ENCODE results near the gene NAB2.

NAB2 gene

DNA sequence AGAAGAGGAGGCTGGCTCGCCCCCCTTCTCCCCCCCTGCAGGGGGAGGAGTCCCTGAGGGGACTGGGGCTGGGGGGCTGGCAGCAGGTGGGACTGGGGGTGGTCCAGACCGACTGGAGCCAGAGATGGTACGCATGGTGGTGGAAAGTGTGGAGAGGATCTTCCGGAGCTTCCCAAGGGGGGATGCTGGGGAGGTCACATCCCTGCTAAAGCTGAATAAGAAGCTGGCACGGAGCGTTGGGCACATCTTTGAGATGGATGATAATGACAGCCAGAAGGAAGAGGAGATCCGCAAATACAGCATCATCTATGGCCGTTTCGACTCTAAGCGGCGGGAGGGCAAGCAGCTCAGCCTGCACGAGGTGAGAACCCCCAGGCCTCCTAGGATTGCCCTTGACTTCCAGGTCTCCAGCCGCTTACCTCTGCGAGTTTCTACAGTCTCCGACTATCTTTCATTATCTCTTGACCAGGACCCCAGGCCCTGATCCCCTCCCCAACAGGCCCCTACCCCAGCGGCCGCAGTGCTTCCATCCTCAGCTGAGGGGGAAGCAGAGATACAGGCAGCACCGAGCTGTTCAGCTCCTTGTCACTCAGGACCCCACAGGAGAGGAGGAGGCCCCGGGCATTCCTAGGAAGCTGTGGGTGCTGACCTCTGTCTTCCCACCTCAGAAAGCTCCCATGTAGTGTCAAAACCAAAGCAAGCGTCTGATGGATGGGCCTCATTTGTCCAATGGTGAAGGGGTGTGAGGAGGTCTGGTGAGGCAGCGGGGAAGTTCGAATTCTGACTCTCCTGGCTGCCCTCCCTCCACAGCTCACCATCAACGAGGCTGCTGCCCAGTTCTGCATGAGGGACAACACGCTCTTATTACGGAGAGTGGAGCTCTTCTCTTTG is 3.0 kb downstream of the NAB2 start:
- Histone ChIP-seq H4K20me1 (ENCODE audit: insufficient read depth, low read length) (no peaks in the 10 kb centered on the region), H3K9me3 (ENCODE audit: low read length) (no peaks in the 10 kb centered on the region), H3F3A (ENCODE audit: insufficient read depth, low read length) (0 out of 2 replicates have a peak, but pooled peaks cover 6% of the 10 kb centered on the region), H2AFZ (ENCODE audit: low read length) (no peak overlapping the region), H3K4me2 (ENCODE audit: low read length) (no peak overlapping the region), H3K27me3 (ENCODE audit: insufficient read depth, low read length) (no peaks in the 10 kb centered on the region), H3K4me3 (ENCODE audit: low read depth, low read length, poor library complexity, severe bottlenecking) (no peak overlapping the region), H3K9me2 (ENCODE audit: low read depth, low read length) (no peaks in the 10 kb centered on the region), H3K36me3 (ENCODE audit: insufficient read depth, low read length) (peaks cover 23% of the 10 kb centered on the region; the same call in 1 of the 2 replicates), H3K4me1 (ENCODE audit: insufficient read depth, low read length, severe bottlenecking) (peaks cover 34% of the 10 kb centered on the region), H3K79me2 (ENCODE audit: insufficient read depth, low read length) (no peaks in the 10 kb centered on the region), H3K9ac (ENCODE audit: low read length) (no peak overlapping the region), H3K27ac (ENCODE audit: low read depth, low read length, poor library complexity, severe bottlenecking) (no peak overlapping the region)
- TF ChIP-seq, protein P1, sequence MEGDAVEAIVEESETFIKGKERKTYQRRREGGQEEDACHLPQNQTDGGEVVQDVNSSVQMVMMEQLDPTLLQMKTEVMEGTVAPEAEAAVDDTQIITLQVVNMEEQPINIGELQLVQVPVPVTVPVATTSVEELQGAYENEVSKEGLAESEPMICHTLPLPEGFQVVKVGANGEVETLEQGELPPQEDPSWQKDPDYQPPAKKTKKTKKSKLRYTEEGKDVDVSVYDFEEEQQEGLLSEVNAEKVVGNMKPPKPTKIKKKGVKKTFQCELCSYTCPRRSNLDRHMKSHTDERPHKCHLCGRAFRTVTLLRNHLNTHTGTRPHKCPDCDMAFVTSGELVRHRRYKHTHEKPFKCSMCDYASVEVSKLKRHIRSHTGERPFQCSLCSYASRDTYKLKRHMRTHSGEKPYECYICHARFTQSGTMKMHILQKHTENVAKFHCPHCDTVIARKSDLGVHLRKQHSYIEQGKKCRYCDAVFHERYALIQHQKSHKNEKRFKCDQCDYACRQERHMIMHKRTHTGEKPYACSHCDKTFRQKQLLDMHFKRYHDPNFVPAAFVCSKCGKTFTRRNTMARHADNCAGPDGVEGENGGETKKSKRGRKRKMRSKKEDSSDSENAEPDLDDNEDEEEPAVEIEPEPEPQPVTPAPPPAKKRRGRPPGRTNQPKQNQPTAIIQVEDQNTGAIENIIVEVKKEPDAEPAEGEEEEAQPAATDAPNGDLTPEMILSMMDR (IDR thresholded peaks at IDR 0.05; ENCODE audit: low read length) = no peak
- TF ChIP-seq EZH2 (IDR thresholded peaks at IDR 0.05; ENCODE audit: borderline replicate concordance, low read length) = no peak

- TF ChIP-seq, protein P1 (IDR thresholded peaks at IDR 0.05; ENCODE audit: low read length) = no peak
- TF ChIP-seq EZH2 (IDR thresholded peaks at IDR 0.05; ENCODE audit: borderline replicate concordance, low read length) = no peak
- no peaks in the 10 kb centered on the region for H3K9me2 ChIP-seq (ENCODE audit: low read depth, low read length)
- no peaks in the 10 kb centered on the region for H4K20me1 ChIP-seq (ENCODE audit: insufficient read depth, low read length)
- H3K4me2 ChIP-seq (ENCODE audit: low read length) = no peak overlapping the region
- H3K27ac ChIP-seq (ENCODE audit: low read depth, low read length, poor library complexity, severe bottlenecking) = no peak overlapping the region
- no peaks in the 10 kb centered on the region for H3K79me2 ChIP-seq (ENCODE audit: insufficient read depth, low read length)
- peaks cover 29% of the 10 kb centered on the region; the same call in 1 of the 2 replicates for H3K36me3 ChIP-seq (ENCODE audit: insufficient read depth, low read length)
- H3K4me1 ChIP-seq (ENCODE audit: insufficient read depth, low read length, severe bottlenecking) = peaks cover 34% of the 10 kb centered on the region
- no peak overlapping the region for H3K9ac ChIP-seq (ENCODE audit: low read length)
- no peak overlapping the region for H3K4me3 ChIP-seq (ENCODE audit: low read depth, low read length, poor library complexity, severe bottlenecking)
- no peak overlapping the region for H2AFZ ChIP-seq (ENCODE audit: low read length)
- no peaks in the 10 kb centered on the region for H3K27me3 ChIP-seq (ENCODE audit: insufficient read depth, low read length)
- H3F3A ChIP-seq (ENCODE audit: insufficient read depth, low read length) = 0 out of 2 replicates have a peak, but pooled peaks cover 6% of the 10 kb centered on the region
- no peaks in the 10 kb centered on the region for H3K9me3 ChIP-seq (ENCODE audit: low read length)
Observed at GRCh38 chr12:57092529-57092862, 3.6 kb downstream of the NAB2 start.

DNA sequence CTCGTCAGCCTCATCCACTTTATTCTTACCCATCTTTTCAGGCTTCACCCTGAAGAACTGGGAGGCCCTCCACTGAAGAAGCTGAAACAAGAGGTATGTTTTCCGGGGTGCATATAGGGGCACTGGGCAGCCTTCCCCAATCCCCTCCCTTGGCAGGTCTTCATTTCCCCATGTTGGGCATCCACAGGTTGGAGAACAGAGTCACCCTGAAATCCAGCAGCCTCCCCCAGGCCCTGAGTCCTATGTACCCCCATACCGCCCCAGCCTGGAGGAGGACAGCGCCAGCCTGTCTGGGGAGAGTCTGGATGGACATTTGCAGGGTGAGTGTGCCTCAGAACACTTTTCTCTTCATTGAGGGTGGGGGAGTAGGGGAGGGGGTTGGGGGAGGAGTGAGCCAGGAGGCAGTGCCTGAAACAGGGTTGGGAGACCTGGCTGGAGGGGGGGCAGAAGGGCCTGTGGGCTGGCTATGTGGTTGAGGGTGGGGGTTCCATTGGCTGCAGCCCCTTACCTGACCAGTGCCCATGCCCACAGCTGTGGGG is 4.0 kb downstream of the NAB2 start:
- peaks cover 33% of the 10 kb centered on the region; the same call in 1 of the 2 replicates for H3K36me3 ChIP-seq (ENCODE audit: insufficient read depth, low read length)
- no peaks in the 10 kb centered on the region for H3K79me2 ChIP-seq (ENCODE audit: insufficient read depth, low read length)
- 0 out of 2 replicates have a peak, but pooled peaks cover 5% of the 10 kb centered on the region for H3F3A ChIP-seq (ENCODE audit: insufficient read depth, low read length)
- H3K27me3 ChIP-seq (ENCODE audit: insufficient read depth, low read length) = no peaks in the 10 kb centered on the region
- no peak overlapping the region for H3K4me3 ChIP-seq (ENCODE audit: low read depth, low read length, poor library complexity, severe bottlenecking)
- H3K4me2 ChIP-seq (ENCODE audit: low read length) = no peak overlapping the region
- no peak overlapping the region for H3K9ac ChIP-seq (ENCODE audit: low read length)
- H3K27ac ChIP-seq (ENCODE audit: low read depth, low read length, poor library complexity, severe bottlenecking) = no peak overlapping the region
- no peak overlapping the region for H2AFZ ChIP-seq (ENCODE audit: low read length)
- no peaks in the 10 kb centered on the region for H4K20me1 ChIP-seq (ENCODE audit: insufficient read depth, low read length)
- H3K9me3 ChIP-seq (ENCODE audit: low read length) = no peaks in the 10 kb centered on the region
- no peaks in the 10 kb centered on the region for H3K9me2 ChIP-seq (ENCODE audit: low read depth, low read length)
- H3K4me1 ChIP-seq (ENCODE audit: insufficient read depth, low read length, severe bottlenecking) = peaks cover 31% of the 10 kb centered on the region
- TF ChIP-seq, protein P1 (IDR thresholded peaks at IDR 0.05; ENCODE audit: low read length) = no peak
- TF ChIP-seq EZH2 (IDR thresholded peaks at IDR 0.05; ENCODE audit: borderline replicate concordance, low read length) = no peak
